ENCODE results near the gene CILP2.

DNA sequence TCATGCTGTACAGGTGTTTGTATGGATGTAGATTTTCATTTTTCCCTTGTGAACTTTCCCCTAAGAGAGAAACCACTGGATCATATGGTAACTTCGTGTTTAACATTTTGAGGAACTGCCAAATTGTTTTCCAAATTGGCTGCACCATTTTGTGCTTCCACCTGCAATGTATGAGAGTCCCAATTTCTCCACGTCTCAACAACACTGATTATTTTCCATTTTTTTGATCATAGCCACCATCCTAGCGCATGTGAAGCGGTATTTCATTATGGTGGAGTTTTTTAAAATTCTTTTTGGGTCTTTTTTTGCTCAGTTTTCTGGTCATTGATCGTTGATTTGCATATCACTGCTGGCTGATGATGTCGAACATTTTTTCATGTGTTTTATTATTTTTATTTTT lies 17.1 kb upstream of the CILP2 start:
- TF ChIP-seq GATA2 (IDR thresholded peaks at IDR 0.05; ENCODE audit: low read depth, low read length) (no peak), GATA3 (IDR thresholded peaks at IDR 0.05; ENCODE audit: low read depth, low read length) (no peak)
